ENCODE measurements around the gene SAMD13.
A peak's percentile ranks its signal among the peaks of the same experiment; 100 is the strongest.

SAMD13 gene

GRCh38 chr1:84301004-84301784 lies at the start of gene SAMD13:
Gene SAMD13, plus strand, starts transcription at chr1:84301708. Its CDS starts 1,527 bp downstream, at chr1:84303235.
- FAIRE-seq: peak; percentile 41

- FAIRE-seq: no peak
These were observed 48.5 kb upstream of the SAMD13 start for GRCh38 chr1:84253036-84253435.

GRCh38 chr1:84253891-84254290 lies 47.6 kb upstream of the SAMD13 start:
- no peak for FAIRE-seq

GRCh38 chr1:84254703-84255238 lies 46.7 kb upstream of the SAMD13 start:
- FAIRE-seq: no peak

GRCh38 chr1:84255582-84255981 lies 45.9 kb upstream of the SAMD13 start:
- FAIRE-seq: no peak

GRCh38 chr1:84257617-84258016 lies 43.9 kb upstream of the SAMD13 start:
- FAIRE-seq: no peak

- FAIRE-seq: no peak
These were observed 42.1 kb upstream of the SAMD13 start for GRCh38 chr1:84259376-84259775.

GRCh38 chr1:84259989-84260388 lies 41.5 kb upstream of the SAMD13 start:
- no peak for FAIRE-seq

- FAIRE-seq: no peak
These were observed 40.5 kb upstream of the SAMD13 start for GRCh38 chr1:84260852-84261518.

GRCh38 chr1:84264961-84265360 lies 36.5 kb upstream of the SAMD13 start:
- no peak for FAIRE-seq

- FAIRE-seq: no peak
These were observed 35.6 kb upstream of the SAMD13 start for GRCh38 chr1:84265867-84266266.

GRCh38 chr1:84266748-84267147 lies 34.8 kb upstream of the SAMD13 start:
- FAIRE-seq: no peak

- FAIRE-seq: no peak
These were observed 34.0 kb upstream of the SAMD13 start for GRCh38 chr1:84267476-84267875.

- no peak for FAIRE-seq
These were observed 33.2 kb upstream of the SAMD13 start for GRCh38 chr1:84268346-84268745.

- no peak for FAIRE-seq
These were observed 32.2 kb upstream of the SAMD13 start for GRCh38 chr1:84269306-84269705.

- no peak for FAIRE-seq
These were observed 29.9 kb upstream of the SAMD13 start for GRCh38 chr1:84271441-84272151.

- no peak for FAIRE-seq
These were observed 29.1 kb upstream of the SAMD13 start for GRCh38 chr1:84272401-84272800.

- no peak for FAIRE-seq
These were observed 24.0 kb upstream of the SAMD13 start for GRCh38 chr1:84277343-84278059.

GRCh38 chr1:84278905-84279304 lies 22.6 kb upstream of the SAMD13 start:
- no peak for FAIRE-seq

- no peak for FAIRE-seq
These were observed 20.6 kb upstream of the SAMD13 start for GRCh38 chr1:84280912-84281311.

GRCh38 chr1:84282780-84283333 lies 18.7 kb upstream of the SAMD13 start:
- FAIRE-seq: no peak

- no peak for FAIRE-seq
These were observed 18.1 kb upstream of the SAMD13 start for GRCh38 chr1:84283381-84283780.

GRCh38 chr1:84286071-84286470 lies 15.4 kb upstream of the SAMD13 start:
- no peak for FAIRE-seq
